Endodermal cell (in vitro differentiated cells): Measurements from ENCODE around the gene FHL5. TPM values are rescaled to one million over a fixed set of nuclear protein-coding genes. Genes with fewer than 3 reads are reported as not detected.
A peak's percentile ranks its signal among the peaks of the same experiment; 100 is the strongest.

ENCODE experiments used
- DNase-seq: peaks from one replicate; pipeline ENCODE4 v3.0.0-alpha.2; 2017
- H3K27ac ChIP-seq: 2 replicates; pipeline ENCODE4 v1.5.1; 2013; ENCODE audit warnings: mild to moderate bottlenecking, low read depth, low read length, moderate library complexity
- H3K27me3 ChIP-seq: 2 replicates; pipeline ENCODE4 v1.6.1; 2013; ENCODE audit warnings: mild to moderate bottlenecking, low read length, moderate library complexity; ENCODE audit not compliant: insufficient read depth, control insufficient read depth, poor library complexity, severe bottlenecking
- H3K36me3 ChIP-seq: 2 replicates; pipeline ENCODE4 v1.7.0; 2013; ENCODE audit warnings: mild to moderate bottlenecking, low read length, moderate library complexity; ENCODE audit not compliant: control insufficient read depth, insufficient read depth
- H3K4me1 ChIP-seq: one replicate; pipeline ENCODE4 v1.7.0; 2013; ENCODE audit warnings: low read length; ENCODE audit not compliant: control insufficient read depth, insufficient read depth
- H3K4me3 ChIP-seq: 2 replicates; pipeline ENCODE4 v1.5.1; 2013; ENCODE audit warnings: mild to moderate bottlenecking, low read length, moderate library complexity
- H3K9ac ChIP-seq: 2 replicates; pipeline ENCODE4 v1.6.1; 2013; ENCODE audit warnings: mild to moderate bottlenecking, low read length, moderate library complexity; ENCODE audit not compliant: poor library complexity, severe bottlenecking; ENCODE audit errors: extremely low read depth
- H3K9me3 ChIP-seq: 2 replicates; pipeline ENCODE4 v1.6.1; 2013; ENCODE audit warnings: mild to moderate bottlenecking, low read length, moderate library complexity; ENCODE audit not compliant: control insufficient read depth
- H3K27ac Mint-ChIP-seq: 2 replicates; pipeline ENCODE4 v1.8.0; 2020; ENCODE audit warnings: mixed read lengths
- H3K27me3 Mint-ChIP-seq: 2 replicates; pipeline ENCODE4 v1.8.0; 2021; ENCODE audit warnings: mild to moderate bottlenecking, mixed read lengths; ENCODE audit not compliant: insufficient read depth
- H3K36me3 Mint-ChIP-seq: 2 replicates; pipeline ENCODE4 v1.8.0; 2020; ENCODE audit warnings: low read depth, mixed read lengths
- H3K4me1 Mint-ChIP-seq: 2 replicates; pipeline ENCODE4 v1.8.0; 2020; ENCODE audit warnings: mixed read lengths
- H3K4me3 Mint-ChIP-seq: 2 replicates; pipeline ENCODE4 v1.8.0; 2020; ENCODE audit warnings: mild to moderate bottlenecking, moderate library complexity, mixed read lengths
- H3K9me3 Mint-ChIP-seq: 2 replicates; pipeline ENCODE4 v1.8.0; 2020; ENCODE audit warnings: mild to moderate bottlenecking, mixed read lengths
- CTCF ChIP-seq: fragments of 200-600 bp; sonication (generic); conservative IDR thresholded peaks from 2 replicates; pipeline ENCODE4 v1.5.0; 2021; ENCODE audit warnings: antibody characterized with exemption, mild to moderate bottlenecking
- WGBS, 2 experiments: methylation state at CpG; one replicate each; pipeline versions ENCODE4 v1.1.5 to v1.1.7; 2013; ENCODE audit warnings: missing lambda C conversion rate in 2 of 2, mixed read lengths in 1 of 2; ENCODE audit not compliant: insufficient coverage in 1 of 2, insufficient read length in 1 of 2; 5-methylcytosine and 5-hydroxymethylcytosine counted together
- long read RNA-seq, 4 experiments: library from polyadenylated mRNA in 2 of 4; library from RNA in 1 of 4; library from capped mRNA in 1 of 4; stranded (forward) in 3 of 4; unstranded in 1 of 4; transcript quantifications; one replicate each; pipeline ENCODE4 v2.0.0, GENCODE V29; 2020 to 2021; ENCODE audit warnings: inconsistent platforms in 1 of 4
- polyA plus RNA-seq, 2 experiments: library from polyadenylated mRNA; stranded (reverse); fragments of 50-300 nt; gene quantifications; one replicate each; pipeline ENCODE4 v1.2.3, GENCODE V29; 2013
- total RNA-seq, 2 donors: library from RNA; stranded (reverse); fragmentation: NEBNext Ultra II Directional in 1 of 2; extraction: Animal tissue kit (Norgen Biotek cat#: 25700) in 1 of 2; gene quantifications; 2 replicates in 1 of 2; 3 replicates in 1 of 2; pipeline ENCODE4 v1.2.1, GENCODE V29; 2021

The FHL5 gene
- total RNA-seq = not detected
- not detected for polyA plus RNA-seq (2013, experiment 1 of 2)
- polyA plus RNA-seq (2013, experiment 2 of 2) = not detected
- long read RNA-seq, experiment 1 = 0 reads
- long read RNA-seq, experiment 2 = 0 reads
- long read RNA-seq, experiment 3 = 0 reads
- long read RNA-seq, experiment 4 = 0 reads

GRCh38 chr6:96562886-96563285 is at the start of gene FHL5:
TSS of gene FHL5 (plus strand) at chr6:96563128. CDS start at chr6:96603614, 40,486 bp downstream.
- DNase-seq = no peak
- no peaks in the 10 kb centered on the region for H3K27me3 Mint-ChIP-seq
- no peak within 1 kb of the TSS for H3K4me3 Mint-ChIP-seq
- no peak within 1 kb of the TSS for H3K4me3 ChIP-seq
- no peak within 1 kb of the TSS for H3K27ac ChIP-seq
- no peak within 1 kb of the TSS for H3K9ac ChIP-seq
- WGBS, 2 experiments = 85 to 86% methylated on average over 3 of the region's 3 CpGs
- H3K27ac Mint-ChIP-seq = no peak within 1 kb of the TSS
- no peaks in the 10 kb centered on the region for H3K9me3 ChIP-seq
- H3K4me1 ChIP-seq = no peaks in the 10 kb centered on the region
- H3K4me1 Mint-ChIP-seq = no peaks in the 10 kb centered on the region
- H3K36me3 Mint-ChIP-seq = no peaks in the 10 kb centered on the region
- no peak for TF ChIP-seq CTCF
- H3K36me3 ChIP-seq = no peaks in the 10 kb centered on the region
- no peaks in the 10 kb centered on the region for H3K27me3 ChIP-seq
- no peaks in the 10 kb centered on the region for H3K9me3 Mint-ChIP-seq

- no peak for TF ChIP-seq CTCF
- H3K4me1 Mint-ChIP-seq = peaks cover 19% of the 10 kb centered on the region
- peak; percentile 79 for DNase-seq
- Histone ChIP-seq H3K9me3 (no peaks in the 10 kb centered on the region), H3K27ac (no peak overlapping the region), H3K36me3 (peaks cover 17% of the 10 kb centered on the region), H3K4me1 (peaks cover 4% of the 10 kb centered on the region), H3K4me3 (peak overlapping the region; percentile 99), H3K9ac (peak overlapping the region; percentile 88), H3K27me3 (no peaks in the 10 kb centered on the region)
- H3K9me3 Mint-ChIP-seq = no peaks in the 10 kb centered on the region
- H3K4me3 Mint-ChIP-seq = peak overlapping the region; percentile 99
- no peaks in the 10 kb centered on the region for H3K27me3 Mint-ChIP-seq
- peak overlapping the region; percentile 99 for H3K27ac Mint-ChIP-seq
- H3K36me3 Mint-ChIP-seq = peaks cover 3% of the 10 kb centered on the region
- WGBS, 2 experiments = 23 to 48% methylated on average over 2 to 6 of the region's 6 CpGs
These were observed 42.5 kb upstream of the FHL5 start for GRCh38 chr6:96520171-96521115.

- TF ChIP-seq CTCF = no peak
- Histone ChIP-seq H3K27me3 (no peaks in the 10 kb centered on the region), H3K4me1 (peaks cover 4% of the 10 kb centered on the region), H3K4me3 (peak overlapping the region; percentile 99), H3K27ac (peak overlapping the region; percentile 90), H3K9me3 (no peaks in the 10 kb centered on the region), H3K9ac (peak overlapping the region; percentile 88), H3K36me3 (peaks cover 25% of the 10 kb centered on the region)
- Mint-ChIP-seq H3K27me3 (no peaks in the 10 kb centered on the region), H3K4me1 (peaks cover 19% of the 10 kb centered on the region), H3K4me3 (peak overlapping the region; percentile 99), H3K36me3 (peaks cover 10% of the 10 kb centered on the region), H3K27ac (peak overlapping the region; percentile 99), H3K9me3 (no peaks in the 10 kb centered on the region)
- DNase-seq = no peak
- WGBS, 2 experiments = 0 to 4% methylated on average over 2 to 5 of the region's 8 CpGs
These were observed 41.7 kb upstream of the FHL5 start for GRCh38 chr6:96521306-96521643.
